Left lobe of liver (tissue), 2 donors: ENCODE data around the gene SV2C. TPM values are rescaled to one million over a fixed set of nuclear protein-coding genes. Genes with fewer than 3 reads are reported as not detected.

Experiments
- ATAC-seq: fragments of 200-7000 bp; cut with Tn5 transposase; one replicate; pipeline ENCODE4 v1.9.1; 2020; ENCODE audit warnings: mild to moderate bottlenecking, moderate library complexity
- DNase-seq: peaks from one replicate; pipeline ENCODE4 v3.0.0-alpha.2; 2020; ENCODE audit warnings: low spot score
- total RNA-seq: library from RNA; stranded (reverse); gene quantifications from one replicate; pipeline ENCODE4 v1.2.1, GENCODE V29; 2021
- donor health status: DM: no; HTN: no; CAD: no; lungs with moderate emphysema.
- donor health status: DM: no; HTN: yes; CAD: no.

SV2C gene
- total RNA-seq, 1 donor from 2014 or later: not detected

GRCh38 chr5:76155536-76155935 is 72.4 kb downstream of the SV2C start:
- ATAC-seq (no peak), DNase-seq (no peak)

GRCh38 chr5:76162335-76162734 is 79.2 kb downstream of the SV2C start:
- ATAC-seq (no peak), DNase-seq (no peak)

GRCh38 chr5:76163111-76163628 is 80.0 kb downstream of the SV2C start:
- ATAC-seq (no peak), DNase-seq (no peak)

GRCh38 chr5:76165029-76165428 is 81.8 kb downstream of the SV2C start:
- DNase-seq: no peak
- ATAC-seq: no peak

- ATAC-seq: no peak
- DNase-seq: no peak
Observed at GRCh38 chr5:76165711-76166374, 82.7 kb downstream of the SV2C start.

- ATAC-seq: no peak
Observed at GRCh38 chr5:76166886-76167576, 83.8 kb downstream of the SV2C start.

GRCh38 chr5:76169146-76169905 is 86.1 kb downstream of the SV2C start:
- ATAC-seq (no peak), DNase-seq (no peak)

More at GRCh38 chr5:76166886-76167576, 83.8 kb downstream of the SV2C start:
- no peak for DNase-seq

- no peak for DNase-seq
- ATAC-seq: peak; percentile 40
Observed at GRCh38 chr5:76174101-76174500, 90.9 kb downstream of the SV2C start.

- DNase-seq: peak; percentile 52
- ATAC-seq: peak; percentile 94
Observed at GRCh38 chr5:76175051-76175666, 92.0 kb downstream of the SV2C start.

GRCh38 chr5:76175821-76176403 is 92.7 kb downstream of the SV2C start:
- DNase-seq: no peak
- no peak for ATAC-seq

- DNase-seq (no peak), ATAC-seq (no peak)
Observed at GRCh38 chr5:76177978-76178377, 94.8 kb downstream of the SV2C start.

- ATAC-seq (no peak), DNase-seq (no peak)
Observed at GRCh38 chr5:76178913-76179312, 95.7 kb downstream of the SV2C start.

GRCh38 chr5:76180814-76181805 is 97.9 kb downstream of the SV2C start:
- DNase-seq (no peak), ATAC-seq (peak; percentile 31)

- DNase-seq (no peak), ATAC-seq (no peak)
Observed at GRCh38 chr5:76187386-76187785, 104.2 kb downstream of the SV2C start.

GRCh38 chr5:76190356-76190755 is 107.2 kb downstream of the SV2C start:
- ATAC-seq (no peak), DNase-seq (no peak)

- ATAC-seq (no peak), DNase-seq (no peak)
Observed at GRCh38 chr5:76192837-76193236, 109.7 kb downstream of the SV2C start.

- DNase-seq: no peak
Observed at GRCh38 chr5:76193635-76194034, 110.5 kb downstream of the SV2C start.

GRCh38 chr5:76194340-76194739 is 111.2 kb downstream of the SV2C start:
- DNase-seq (no peak), ATAC-seq (no peak)

More at GRCh38 chr5:76193635-76194034, 110.5 kb downstream of the SV2C start:
- no peak for ATAC-seq

GRCh38 chr5:76196457-76196856 is 113.3 kb downstream of the SV2C start:
- ATAC-seq (no peak), DNase-seq (no peak)
